ENCODE data around the gene PDZK1IP1. TPM values are rescaled to one million over a fixed set of nuclear protein-coding genes. Genes with fewer than 3 reads are reported as not detected.
"Not testable (repeated sequence)": the region's sequence is repeated elsewhere in the genome, so short reads cannot be mapped to it uniquely, and the experiment has no call there.

The PDZK1IP1 gene
- total and polyA plus RNA-seq, 4 donors, result 0.75 to 2.2 (median 0.98) TPM

DNA sequence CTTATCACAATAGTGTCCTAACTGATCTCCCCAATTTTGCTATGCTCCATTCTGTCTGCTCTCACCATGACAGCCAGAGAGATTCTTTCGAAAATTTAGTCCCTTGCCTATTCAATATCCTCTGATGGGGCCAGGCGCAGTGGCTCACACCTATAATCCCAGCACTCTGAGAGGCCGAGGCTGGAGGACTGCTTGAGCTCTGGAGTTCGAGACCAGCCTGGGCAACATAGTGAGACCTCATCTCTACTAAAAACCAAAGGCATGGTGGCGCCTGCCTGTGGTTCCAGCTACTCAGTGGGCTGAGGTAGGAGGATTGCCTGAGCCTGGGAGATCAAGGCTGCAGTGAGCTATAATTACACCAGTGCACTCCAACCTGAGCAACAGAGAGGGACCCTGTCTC, 16.1 kb upstream of the PDZK1IP1 start:
- 90% methylated on average over 5 of the region's 5 CpGs for WGBS
- Histone ChIP-seq H3K9me3 (ENCODE audit: control insufficient read depth in 4 of 4, low read length in 3 of 4) (no peaks in the 10 kb centered on the region), H3K27ac (ENCODE audit: low read depth in 1 of 2, low read length in 2 of 2) (no peak overlapping the region), H3K27me3 (ENCODE audit: control insufficient read depth in 4 of 4, insufficient read depth in 4 of 4, low read length in 3 of 4) (peaks cover 0 to 3% (median 0%) of the 10 kb centered on the region in 4 donors), H3K4me3 (ENCODE audit: low read depth in 1 of 3, low read length in 3 of 3) (no peak overlapping the region), H3K4me1 (ENCODE audit: control insufficient read depth in 4 of 4, insufficient read depth in 4 of 4, low read length in 3 of 4) (no peaks in the 10 kb centered on the region), H3K9ac (ENCODE audit: low read depth in 1 of 2, low read length in 2 of 2) (no peak overlapping the region), H3K36me3 (ENCODE audit: control insufficient read depth in 4 of 4, insufficient read depth in 3 of 4, low read depth in 1 of 4, low read length in 3 of 4) (no peaks in the 10 kb centered on the region)
- TF ChIP-seq GABPA (IDR thresholded peaks at IDR 0.05 in 1 of 2, conservative IDR thresholded peaks at IDR 0.05 in 1 of 2) (no peak), HNF4A (conservative IDR thresholded peaks at IDR 0.05) (no peak), YY1 (IDR thresholded peaks at IDR 0.05) (no peak), REST (IDR thresholded peaks at IDR 0.05) (no peak), FOXA1 (IDR thresholded peaks at IDR 0.05) (no peak), RXRA (IDR thresholded peaks at IDR 0.05) (no peak), TAF1 (conservative IDR thresholded peaks at IDR 0.05) (no peak), EGR1 (IDR thresholded peaks at IDR 0.05; ENCODE audit: low read depth in 2 of 2) (no peak), JUND (IDR thresholded peaks at IDR 0.05) (no peak)
- no peak for DNase-seq (ENCODE audit: low spot score)

DNA sequence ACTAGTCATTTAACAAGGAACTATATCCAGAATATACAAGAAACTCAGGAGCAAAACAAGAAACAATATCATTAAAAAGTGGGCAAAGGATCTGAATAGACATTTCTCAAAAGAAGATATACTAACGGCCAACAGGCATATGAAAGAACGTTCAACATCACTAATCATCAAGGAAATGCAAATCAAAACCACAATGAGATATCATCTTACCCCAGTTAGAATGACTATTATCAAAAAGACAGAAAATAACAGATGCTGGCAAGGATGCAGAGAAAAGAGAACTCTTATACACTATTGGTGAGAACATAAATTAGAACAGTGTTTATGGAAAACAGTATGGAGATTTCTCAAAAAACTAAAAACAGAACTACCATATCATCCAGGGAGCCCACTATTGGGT, 13.7 kb upstream of the PDZK1IP1 start:
- WGBS, result 55% methylated on average over 2 of the region's 2 CpGs
- H3K9ac ChIP-seq (ENCODE audit: low read depth in 1 of 2, low read length in 2 of 2); H3K27ac ChIP-seq (ENCODE audit: low read depth in 1 of 2, low read length in 2 of 2); DNase-seq (ENCODE audit: low spot score); H3K4me3 ChIP-seq (ENCODE audit: low read depth in 1 of 3, low read length in 3 of 3); H3K4me1 ChIP-seq (ENCODE audit: control insufficient read depth in 4 of 4, insufficient read depth in 4 of 4, low read length in 3 of 4); H3K9me3 ChIP-seq (ENCODE audit: control insufficient read depth in 4 of 4, low read length in 3 of 4); H3K36me3 ChIP-seq (ENCODE audit: control insufficient read depth in 4 of 4, insufficient read depth in 3 of 4, low read depth in 1 of 4, low read length in 3 of 4); H3K27me3 ChIP-seq (ENCODE audit: control insufficient read depth in 4 of 4, insufficient read depth in 4 of 4, low read length in 3 of 4): not testable (repeated sequence)

DNA sequence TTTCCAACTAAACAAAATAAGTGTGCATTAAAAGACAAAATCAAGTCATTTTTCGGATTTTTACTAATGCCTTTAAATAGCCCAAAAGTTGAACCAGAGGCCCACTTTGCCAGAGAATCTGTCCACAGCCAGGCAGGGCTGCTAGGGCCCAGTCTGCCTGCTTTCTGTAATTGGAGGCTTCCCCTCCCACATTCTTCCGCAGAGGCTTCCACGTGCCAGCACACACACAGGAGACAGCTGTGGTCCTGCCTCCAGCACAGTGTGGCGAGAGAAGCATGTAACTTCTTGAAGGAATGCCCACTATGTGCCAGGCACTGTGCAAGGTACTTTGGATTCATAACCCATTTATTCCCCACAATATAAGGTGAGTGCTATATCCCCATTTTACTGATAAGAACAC, 11.3 kb upstream of the PDZK1IP1 start:
- no peak overlapping the region for H3K9ac ChIP-seq (ENCODE audit: low read depth in 1 of 2, low read length in 2 of 2)
- 73% methylated on average over 4 of the region's 4 CpGs for WGBS
- no peak overlapping the region for H3K4me3 ChIP-seq (ENCODE audit: low read depth in 1 of 3, low read length in 3 of 3)
- no peaks in the 10 kb centered on the region for H3K9me3 ChIP-seq (ENCODE audit: control insufficient read depth in 4 of 4, low read length in 3 of 4)
- no peaks in the 10 kb centered on the region for H3K4me1 ChIP-seq (ENCODE audit: control insufficient read depth in 4 of 4, insufficient read depth in 4 of 4, low read length in 3 of 4)
- H3K27ac ChIP-seq (ENCODE audit: low read depth in 1 of 2, low read length in 2 of 2), result no peak overlapping the region
- no peaks in the 10 kb centered on the region for H3K36me3 ChIP-seq (ENCODE audit: control insufficient read depth in 4 of 4, insufficient read depth in 3 of 4, low read depth in 1 of 4, low read length in 3 of 4)
- no peak for DNase-seq (ENCODE audit: low spot score)
- H3K27me3 ChIP-seq (ENCODE audit: control insufficient read depth in 4 of 4, insufficient read depth in 4 of 4, low read length in 3 of 4), result peaks cover 0 to 2% (median 0%) of the 10 kb centered on the region in 4 donors
- no peak for TF ChIP-seq RAD21 (IDR thresholded peaks at IDR 0.05)
- TF ChIP-seq RXRA (IDR thresholded peaks at IDR 0.05), result no peak
- no peak for TF ChIP-seq FOXA1 (IDR thresholded peaks at IDR 0.05)
- no peak for TF ChIP-seq HNF4G (IDR thresholded peaks at IDR 0.05)
- no peak for TF ChIP-seq CTCF (IDR thresholded peaks at IDR 0.05; ENCODE audit: low read depth, low read length, missing input control)
- TF ChIP-seq EGR1 (IDR thresholded peaks at IDR 0.05; ENCODE audit: low read depth in 2 of 2), result no peak
- TF ChIP-seq TAF1 (conservative IDR thresholded peaks at IDR 0.05), result no peak
- TF ChIP-seq JUND (IDR thresholded peaks at IDR 0.05), result no peak
- TF ChIP-seq YY1 (IDR thresholded peaks at IDR 0.05), result no peak
- TF ChIP-seq, protein P1, sequence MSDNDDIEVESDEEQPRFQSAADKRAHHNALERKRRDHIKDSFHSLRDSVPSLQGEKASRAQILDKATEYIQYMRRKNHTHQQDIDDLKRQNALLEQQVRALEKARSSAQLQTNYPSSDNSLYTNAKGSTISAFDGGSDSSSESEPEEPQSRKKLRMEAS (IDR thresholded peaks at IDR 0.05), result no peak
- TF ChIP-seq FOXA2 (IDR thresholded peaks at IDR 0.05), result no peak
- TF ChIP-seq REST (IDR thresholded peaks at IDR 0.05), result no peak
- no peak for TF ChIP-seq SP1 (IDR thresholded peaks at IDR 0.05)
- no peak for TF ChIP-seq HNF4A (conservative IDR thresholded peaks at IDR 0.05)
- TF ChIP-seq NR2F2 (IDR thresholded peaks at IDR 0.05), result no peak
- TF ChIP-seq, protein P2, sequence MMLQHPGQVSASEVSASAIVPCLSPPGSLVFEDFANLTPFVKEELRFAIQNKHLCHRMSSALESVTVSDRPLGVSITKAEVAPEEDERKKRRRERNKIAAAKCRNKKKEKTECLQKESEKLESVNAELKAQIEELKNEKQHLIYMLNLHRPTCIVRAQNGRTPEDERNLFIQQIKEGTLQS (IDR thresholded peaks at IDR 0.05), result no peak
- TF ChIP-seq GABPA (IDR thresholded peaks at IDR 0.05 in 1 of 2, conservative IDR thresholded peaks at IDR 0.05 in 1 of 2), result no peak
